ENCODE data around the gene FAAP100. TPM values are rescaled to one million over a fixed set of nuclear protein-coding genes. Genes with fewer than 3 reads are reported as not detected.

FAAP100 gene
- total RNA-seq: 15.1 and 22.9 TPM in 2 replicates

GRCh38 chr17:81552244-81553017, at the start of gene FAAP100:
TSS of gene FAAP100 (minus strand) at chr17:81552353. CDS start at chr17:81552330, 23 bp downstream.

GRCh38 chr17:81527591-81528383, 24.4 kb downstream of the FAAP100 start, which contains the start of gene FSCN2:
TSS of gene FSCN2 (plus strand) at chr17:81528377. CDS start at chr17:81528532, 155 bp downstream.

GRCh38 chr17:81512562-81513371, 39.4 kb downstream of the FAAP100 start, which contains the start of gene ACTG1:
TSS of gene ACTG1 (minus strand) at chr17:81512799. CDS start at chr17:81512354, 445 bp downstream.

Other genes with a start within 250 kb of the FAAP100 start
- 1.5 and 1.7 TPM in 2 replicates for gene BAHCC1, start 156.9 kb downstream of the FAAP100 start, total RNA-seq
- 1,714 and 6,233 TPM in 2 replicates for gene ACTG1, start 39.6 kb downstream of the FAAP100 start, total RNA-seq
- gene FSCN2, start 24.0 kb downstream of the FAAP100 start, total RNA-seq: under 0.01 and 1.9 TPM in 2 replicates
- 44.3 and 48.9 TPM in 2 replicates for gene NPLOC4, start 84.8 kb upstream of the FAAP100 start, total RNA-seq
- 0.21 and 0.48 TPM in 2 replicates for gene TSPAN10, start 84.8 kb upstream of the FAAP100 start, total RNA-seq
- 0.72 TPM in 1 of 2 replicates, not detected in the other for gene PDE6G, start 104.2 kb upstream of the FAAP100 start, total RNA-seq
- gene OXLD1, start 114.3 kb upstream of the FAAP100 start, total RNA-seq: 57.8 and 61.0 TPM in 2 replicates
- gene CCDC137, start 114.4 kb upstream of the FAAP100 start, total RNA-seq: 5.8 and 8.7 TPM in 2 replicates
- 21.7 and 27.2 TPM in 2 replicates for gene ARL16, start 131.4 kb upstream of the FAAP100 start, total RNA-seq
- gene HGS, start 131.7 kb upstream of the FAAP100 start, total RNA-seq: 91.4 and 114 TPM in 2 replicates
- gene MRPL12, start 151.0 kb upstream of the FAAP100 start, total RNA-seq: 6.3 and 9.8 TPM in 2 replicates
- 27.9 and 34.5 TPM in 2 replicates for gene SLC25A10, start 159.9 kb upstream of the FAAP100 start, total RNA-seq